ENCODE measurements around the gene FGGY. TPM values are rescaled to one million over a fixed set of nuclear protein-coding genes. Genes with fewer than 3 reads are reported as not detected.

FGGY gene
- total and polyA plus RNA-seq, 11 donors = 7.2 to 42.9 (median 32.0) TPM

DNA sequence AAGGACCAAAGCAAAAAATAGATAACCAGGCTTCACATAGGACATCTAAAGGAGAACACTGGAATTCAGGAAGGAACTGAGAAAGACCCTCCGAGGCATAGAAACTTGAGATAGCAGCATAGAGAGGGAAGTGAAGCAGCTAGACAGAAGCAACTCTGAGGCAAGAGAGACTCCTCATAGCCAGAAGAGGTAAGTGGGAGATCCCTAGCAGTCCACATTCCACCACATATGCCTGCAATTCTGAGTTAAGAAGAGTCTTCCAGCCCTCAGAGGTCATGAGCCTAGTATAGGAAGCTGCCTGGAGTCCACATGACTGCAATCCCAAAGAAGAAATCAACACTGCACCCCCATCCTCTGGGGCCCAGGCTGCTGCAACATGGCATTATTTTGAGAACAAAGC lies 13.9 kb upstream of the FGGY start:
- ATAC-seq = no peak

GRCh38 chr1:59285691-59286090 lies 11.2 kb upstream of the FGGY start:
- Histone ChIP-seq H3K27ac (no peak overlapping the region), H3K27me3 (no peaks in the 10 kb centered on the region), H3K9me3 (peaks cover 0 to 10% (median 0%) of the 10 kb centered on the region in 12 donors), H3K36me3 (no peaks in the 10 kb centered on the region), H3K4me3 (no peak overlapping the region), H3K4me1 (peaks cover 0 to 11% (median 0%) of the 10 kb centered on the region in 12 donors)
- TF ChIP-seq CTCF (IDR thresholded peaks at IDR 0.05) = no peak
- no peak for ATAC-seq
- WGBS, 4 donors = 94 to 98% (median 96%) methylated on average over 4 of the region's 4 CpGs
- intact Hi-C loops (cut with DNase I) = no loop called here
- DNase-seq = no peak

More for the DNA sequence above, 13.9 kb upstream of the FGGY start:
- Histone ChIP-seq H3K4me3 (no peak overlapping the region), H3K27me3 (no peaks in the 10 kb centered on the region), H3K9me3 (peaks cover 0 to 10% (median 0%) of the 10 kb centered on the region in 12 donors), H3K36me3 (no peaks in the 10 kb centered on the region), H3K4me1 (no peaks in the 10 kb centered on the region), H3K27ac (no peak overlapping the region)
- intact Hi-C loops (cut with DNase I) = no loop called here
- WGBS, 4 donors = 74 to 83% (median 80%) methylated on average over 1 of the region's 1 CpG
- TF ChIP-seq CTCF (IDR thresholded peaks at IDR 0.05) = no peak
- TF ChIP-seq POLR2A (IDR thresholded peaks at IDR 0.05) = no peak
- DNase-seq = no peak

- Histone ChIP-seq H3K9me3 (peaks cover 0 to 10% (median 0%) of the 10 kb centered on the region in 12 donors), H3K27me3 (no peaks in the 10 kb centered on the region), H3K27ac (no peak overlapping the region), H3K4me1 (peaks cover 0 to 34% (median 1%) of the 10 kb centered on the region in 12 donors), H3K4me3 (no peak overlapping the region), H3K36me3 (no peaks in the 10 kb centered on the region)
- 57 to 67% (median 67%) methylated on average over 3 of the region's 3 CpGs for WGBS, 4 donors
- DNase-seq = no peak
- intact Hi-C loops (cut with DNase I) = no loop called here
- no peak for TF ChIP-seq CTCF (IDR thresholded peaks at IDR 0.05)
- TF ChIP-seq POLR2A (IDR thresholded peaks at IDR 0.05) = no peak
- ATAC-seq = no peak
Observed at GRCh38 chr1:59288046-59288445, 8.8 kb upstream of the FGGY start.

DNA sequence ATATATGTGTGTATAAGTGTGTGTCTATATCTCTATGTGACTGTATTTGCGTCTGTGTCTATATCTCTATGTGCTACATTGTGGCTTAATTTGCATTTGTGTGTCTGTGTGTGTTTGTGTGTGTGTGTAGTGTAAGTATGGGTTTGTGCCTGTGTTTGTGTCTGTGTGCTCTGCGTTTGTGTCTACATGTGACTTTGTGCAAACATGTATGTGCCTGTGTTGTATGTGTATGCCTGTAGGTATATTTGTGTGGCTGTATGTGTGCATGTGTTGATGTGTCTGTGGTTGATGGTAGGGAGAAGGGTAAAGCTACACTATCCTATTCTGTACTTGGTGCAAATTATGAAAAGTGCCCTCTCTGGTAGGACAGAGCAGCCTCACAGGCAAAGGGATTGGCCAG lies 7.3 kb upstream of the FGGY start:
- Histone ChIP-seq H3K36me3 (no peaks in the 10 kb centered on the region), H3K4me1 (peaks cover 0 to 41% (median 1%) of the 10 kb centered on the region in 12 donors), H3K27ac (peak overlapping the region in 1 of 12 donors; percentile 83), H3K27me3 (no peaks in the 10 kb centered on the region), H3K4me3 (no peak overlapping the region), H3K9me3 (peaks cover 0 to 2% (median 0%) of the 10 kb centered on the region in 12 donors)
- DNase-seq (no peak), ATAC-seq (no peak)
- intact Hi-C loops (cut with DNase I) = no loop called here
- TF ChIP-seq CTCF (IDR thresholded peaks at IDR 0.05) (no peak), POLR2A (IDR thresholded peaks at IDR 0.05) (no peak)
- 90 to 97% (median 95%) methylated on average over 2 of the region's 2 CpGs for WGBS, 4 donors
